Measurements from ENCODE around the gene ARMC2. TPM values are rescaled to one million over a fixed set of nuclear protein-coding genes. Genes with fewer than 3 reads are reported as not detected.

Gene ARMC2
- total and polyA plus RNA-seq, 2 of the 8 experiments (the other 6 are each of a cell fraction or from before 2014, with no cell fraction given), result 1.6 to 4.4 TPM

DNA sequence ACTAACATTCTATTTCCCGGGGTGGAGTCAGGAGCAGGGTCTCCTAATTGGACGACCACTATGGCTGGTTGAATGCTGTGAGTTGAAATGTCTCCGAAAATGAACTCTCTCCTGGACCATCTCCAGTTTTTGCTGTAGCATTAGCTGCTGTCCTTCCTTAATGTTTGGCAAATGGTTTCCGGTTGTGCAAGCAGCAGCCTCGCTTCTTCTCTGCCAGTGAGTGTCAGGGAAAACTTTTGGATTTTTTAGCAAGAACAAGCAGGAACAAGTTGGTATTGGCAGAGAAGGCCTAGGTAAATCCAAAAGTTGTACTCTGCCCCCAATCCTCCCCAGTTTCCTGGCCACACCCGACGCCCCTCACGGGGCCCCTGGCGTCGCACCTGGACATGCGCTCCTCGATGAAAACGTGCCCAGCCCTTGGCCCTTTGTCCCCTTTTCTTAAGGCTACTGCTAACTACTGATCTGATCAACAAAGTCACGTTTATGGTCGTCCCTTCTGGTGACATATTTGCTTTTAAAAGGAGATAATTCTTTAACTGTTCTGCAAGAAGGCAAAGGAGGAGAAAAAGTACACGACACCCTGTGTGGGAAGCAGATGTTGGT is 103.2 kb downstream of the ARMC2 start:
- no peak overlapping the region for H3K14ac ChIP-seq (ENCODE audit: insufficient read length)
- H3K79me1 ChIP-seq (ENCODE audit: low read depth, low read length), result no peaks in the 10 kb centered on the region
- H3K79me2 ChIP-seq (ENCODE audit: control insufficient read depth in 1 of 2, insufficient read depth in 2 of 2, low read length in 2 of 2), result no peaks in the 10 kb centered on the region
- FAIRE-seq (no peak), DNase-seq (ENCODE audit: low read depth in 1 of 2, low spot score in 2 of 2) (no peak)
- H3K18ac ChIP-seq (ENCODE audit: extremely low read depth, low read length), result no peak overlapping the region
- H3K9ac ChIP-seq (replicated peaks in 1 of 4; ENCODE audit: extremely low read depth in 1 of 4, low read depth in 3 of 4, low read length in 3 of 4), result no peak overlapping the region
- no peaks in the 10 kb centered on the region for H3K4me1 ChIP-seq (replicated peaks in 1 of 4; ENCODE audit: control insufficient read depth in 3 of 4, insufficient read depth in 4 of 4, low read length in 3 of 4)
- H3K27ac ChIP-seq (ENCODE audit: low read depth, low read length), result no peak overlapping the region
- no peak overlapping the region for H3K23ac ChIP-seq (ENCODE audit: insufficient read length)
- H4K8ac ChIP-seq (ENCODE audit: extremely low read depth, insufficient read depth, low read length), result no peak overlapping the region
- H4K91ac ChIP-seq (replicated peaks; ENCODE audit: insufficient read length, low read length), result no peak overlapping the region
- H3K4ac ChIP-seq (replicated peaks; ENCODE audit: insufficient read length, low read depth, low read length), result no peak overlapping the region
- no peak overlapping the region for H3K56ac ChIP-seq (replicated peaks; ENCODE audit: insufficient read length, low read depth, low read length)
- H2AK5ac ChIP-seq (ENCODE audit: low read depth, low read length), result no peak overlapping the region
- no peak for TF ChIP-seq RBBP5 (IDR thresholded peaks at IDR 0.05; ENCODE audit: borderline replicate concordance, low read depth, low read length)
- TF ChIP-seq RFX5 (IDR thresholded peaks at IDR 0.05; ENCODE audit: borderline replicate concordance, low read depth, low read length), result no peak
- no peak for TF ChIP-seq BRCA1 (IDR thresholded peaks at IDR 0.05; ENCODE audit: low read depth, low read length)
- no peak for TF ChIP-seq CEBPB (IDR thresholded peaks at IDR 0.05; ENCODE audit: low read depth, low read length)
- no peak for TF ChIP-seq GABPA (IDR thresholded peaks at IDR 0.05; ENCODE audit: borderline replicate concordance, insufficient read depth, low read length)
- TF ChIP-seq EZH2 (IDR thresholded peaks at IDR 0.05; ENCODE audit: low read depth, low read length, severe bottlenecking), result no peak
- no peak for TF ChIP-seq SUZ12 (IDR thresholded peaks at IDR 0.05; ENCODE audit: low read length)
- no peak for TF ChIP-seq HDAC2 (IDR thresholded peaks at IDR 0.05; ENCODE audit: borderline replicate concordance in 1 of 2, low read depth in 2 of 2, low read length in 2 of 2)
- TF ChIP-seq SIN3A (conservative IDR thresholded peaks at IDR 0.05 in 1 of 2, IDR thresholded peaks at IDR 0.05 in 1 of 2; ENCODE audit: low read depth in 1 of 2, low read length in 2 of 2), result no peak
- TF ChIP-seq CREB1 (IDR thresholded peaks at IDR 0.05), result no peak
- no peak for TF ChIP-seq TEAD4 (IDR thresholded peaks at IDR 0.05; ENCODE audit: low read depth, low read length)
- TF ChIP-seq CBX8 (IDR thresholded peaks at IDR 0.05; ENCODE audit: borderline replicate concordance, low read depth, low read length), result no peak
- H3K36me3 ChIP-seq (ENCODE audit: control insufficient read depth in 2 of 4, insufficient read depth in 4 of 4, low read length in 3 of 4), result no peaks in the 10 kb centered on the region
- CTCF ChIA-PET (ENCODE audit: partially characterized antibody), result interaction anchor here (1.0 kb wide), 1 partner anchor 37 kb away, joined by 3 read pairs; no protein-coding TSS in a partner anchor
- H3K4me2 ChIP-seq (ENCODE audit: insufficient read depth in 1 of 2, low read depth in 2 of 2, low read length in 2 of 2), result no peak overlapping the region
- H2BK15ac ChIP-seq (ENCODE audit: low read length), result no peak overlapping the region
- POLR2A ChIA-PET (ENCODE audit: partially characterized antibody), result no interaction called here
- no peak overlapping the region for H4K5ac ChIP-seq (ENCODE audit: insufficient read length, low read depth, low read length)
- H3K9me3 ChIP-seq (ENCODE audit: insufficient read depth in 2 of 2, low read depth in 1 of 2, low read length in 1 of 2), result no peaks in the 10 kb centered on the region
- no peaks in the 10 kb centered on the region for H3K23me2 ChIP-seq (ENCODE audit: low read depth, low read length)
- no peak overlapping the region for H3K4me3 ChIP-seq (ENCODE audit: extremely low read depth in 1 of 4, insufficient read depth in 2 of 4, low read depth in 3 of 4, low read length in 4 of 4)
- no peak overlapping the region for H2BK20ac ChIP-seq (ENCODE audit: low read length)
- H2AFZ ChIP-seq (ENCODE audit: low read length), result no peak overlapping the region
- WGBS, 2 experiments (ENCODE audit: extremely low coverage in 1 of 2, insufficient coverage in 1 of 2, insufficient read length in 1 of 2, insufficient replicate concordance in 2 of 2, low coverage in 1 of 2, low lambda C conversion rate in 2 of 2, missing lambda C conversion rate in 1 of 2), result 87% methylated on average over 16 of the region's 16 CpGs; no CpG with 5 or more reads in 1 of the 2 experiments
- no peaks in the 10 kb centered on the region for H3K27me3 ChIP-seq (replicated peaks in 1 of 4; ENCODE audit: control insufficient read depth in 3 of 4, extremely low read depth in 1 of 4, insufficient read depth in 3 of 4, low read length in 3 of 4)
- H2BK12ac ChIP-seq (ENCODE audit: low read depth, low read length), result no peak overlapping the region
- H2BK120ac ChIP-seq (replicated peaks; ENCODE audit: low read depth, low read length), result no peak overlapping the region
- no peak overlapping the region for H2BK5ac ChIP-seq (ENCODE audit: low read depth, low read length)
- H4K20me1 ChIP-seq (replicated peaks in 1 of 2; ENCODE audit: control insufficient read depth in 1 of 2, insufficient read depth in 2 of 2, low read length in 2 of 2), result peaks cover 0 to 2% of the 10 kb centered on the region in 2 experiments

All from H1 (cell line).